ENCODE measurements around the gene CLRN3.

Gene CLRN3

GRCh38 chr10:127926455-127926854, 33.7 kb upstream of the CLRN3 start:
- H3K79me2 ChIP-seq (ENCODE audit: control insufficient read depth, insufficient read depth, low read length), result no peaks in the 10 kb centered on the region
- peak overlapping the region; percentile 17 for H3K56ac ChIP-seq (ENCODE audit: low read length)

GRCh38 chr10:127925471-127926207, 32.9 kb upstream of the CLRN3 start:
- no peak overlapping the region for H3K4me2 ChIP-seq (ENCODE audit: low read length)
- H3K36me3 ChIP-seq (ENCODE audit: control insufficient read depth, insufficient read depth, low read length), result no peaks in the 10 kb centered on the region
- H3K18ac ChIP-seq (ENCODE audit: low read length), result no peak overlapping the region
- H3K79me2 ChIP-seq (ENCODE audit: control insufficient read depth, insufficient read depth, low read length), result no peaks in the 10 kb centered on the region
- H3K9ac ChIP-seq (ENCODE audit: low read length), result no peak overlapping the region
- DNase-seq, result peak; percentile 42
- H3K56ac ChIP-seq (ENCODE audit: low read length), result no peak overlapping the region
- H2BK15ac ChIP-seq (replicated peaks; ENCODE audit: low read depth), result no peak overlapping the region
- H2AK5ac ChIP-seq (ENCODE audit: low read length), result no peak overlapping the region
- no CpG with 5 or more reads among the region's 6 CpGs for WGBS (ENCODE audit: extremely low coverage, insufficient coverage, low lambda C conversion rate)
- H4K8ac ChIP-seq (ENCODE audit: low read depth, low read length), result no peak overlapping the region
- no peak overlapping the region for H2BK120ac ChIP-seq (ENCODE audit: low read depth, low read length)
- H3K23ac ChIP-seq (ENCODE audit: low read length), result no peak overlapping the region
- no peaks in the 10 kb centered on the region for H3K79me1 ChIP-seq (ENCODE audit: low read length)
- H3K27ac ChIP-seq (ENCODE audit: low read depth, low read length), result no peak overlapping the region
- no peak overlapping the region for H3K4me3 ChIP-seq (ENCODE audit: low read length)
- H2BK5ac ChIP-seq (ENCODE audit: low read length), result no peak overlapping the region
- no peak overlapping the region for H3K4ac ChIP-seq (ENCODE audit: low read depth, low read length)
- H3K27me3 ChIP-seq (ENCODE audit: insufficient read depth, low read length, poor library complexity), result no peaks in the 10 kb centered on the region
- no peak overlapping the region for H4K5ac ChIP-seq (ENCODE audit: low read length)
- no peaks in the 10 kb centered on the region for H3K4me1 ChIP-seq (ENCODE audit: control insufficient read depth, low read depth, low read length)

More at GRCh38 chr10:127926455-127926854, 33.7 kb upstream of the CLRN3 start:
- no peak overlapping the region for H3K9ac ChIP-seq (ENCODE audit: low read length)
- no peaks in the 10 kb centered on the region for H3K4me1 ChIP-seq (ENCODE audit: control insufficient read depth, low read depth, low read length)
- no CpG with 5 or more reads among the region's 8 CpGs for WGBS (ENCODE audit: extremely low coverage, insufficient coverage, low lambda C conversion rate)
- H3K4me3 ChIP-seq (ENCODE audit: low read length), result no peak overlapping the region
- no peak overlapping the region for H4K5ac ChIP-seq (ENCODE audit: low read length)
- no peak overlapping the region for H2BK15ac ChIP-seq (replicated peaks; ENCODE audit: low read depth)
- H3K18ac ChIP-seq (ENCODE audit: low read length), result no peak overlapping the region
- H3K27me3 ChIP-seq (ENCODE audit: insufficient read depth, low read length, poor library complexity), result no peaks in the 10 kb centered on the region
- no peak overlapping the region for H2AK5ac ChIP-seq (ENCODE audit: low read length)
- H3K4me2 ChIP-seq (ENCODE audit: low read length), result no peak overlapping the region
- no peak overlapping the region for H4K8ac ChIP-seq (ENCODE audit: low read depth, low read length)
- no peak overlapping the region for H3K23ac ChIP-seq (ENCODE audit: low read length)
- no peak overlapping the region for H3K4ac ChIP-seq (ENCODE audit: low read depth, low read length)
- DNase-seq, result no peak
- no peaks in the 10 kb centered on the region for H3K36me3 ChIP-seq (ENCODE audit: control insufficient read depth, insufficient read depth, low read length)
- H2BK120ac ChIP-seq (ENCODE audit: low read depth, low read length), result no peak overlapping the region
- H2BK5ac ChIP-seq (ENCODE audit: low read length), result no peak overlapping the region
- H3K27ac ChIP-seq (ENCODE audit: low read depth, low read length), result no peak overlapping the region
- H3K79me1 ChIP-seq (ENCODE audit: low read length), result no peaks in the 10 kb centered on the region

GRCh38 chr10:127923646-127924045, 30.9 kb upstream of the CLRN3 start:
- H3K18ac ChIP-seq (ENCODE audit: low read length), result no peak overlapping the region
- no peak overlapping the region for H3K4me3 ChIP-seq (ENCODE audit: low read length)
- H3K27ac ChIP-seq (ENCODE audit: low read depth, low read length), result no peak overlapping the region
- no peak overlapping the region for H4K5ac ChIP-seq (ENCODE audit: low read length)
- H3K56ac ChIP-seq (ENCODE audit: low read length), result no peak overlapping the region
- no peaks in the 10 kb centered on the region for H3K79me2 ChIP-seq (ENCODE audit: control insufficient read depth, insufficient read depth, low read length)
- H3K79me1 ChIP-seq (ENCODE audit: low read length), result no peaks in the 10 kb centered on the region
- H2BK5ac ChIP-seq (ENCODE audit: low read length), result no peak overlapping the region
- no peak overlapping the region for H3K23ac ChIP-seq (ENCODE audit: low read length)
- H2BK120ac ChIP-seq (ENCODE audit: low read depth, low read length), result no peak overlapping the region
- no peak overlapping the region for H3K4me2 ChIP-seq (ENCODE audit: low read length)
- no peak overlapping the region for H2BK15ac ChIP-seq (replicated peaks; ENCODE audit: low read depth)
- WGBS (ENCODE audit: extremely low coverage, insufficient coverage, low lambda C conversion rate), result no CpG with 5 or more reads among the region's 1 CpG
- no peak overlapping the region for H2AK5ac ChIP-seq (ENCODE audit: low read length)
- H3K27me3 ChIP-seq (ENCODE audit: insufficient read depth, low read length, poor library complexity), result no peaks in the 10 kb centered on the region
- no peak overlapping the region for H3K9ac ChIP-seq (ENCODE audit: low read length)
- no peak overlapping the region for H3K4ac ChIP-seq (ENCODE audit: low read depth, low read length)
- peak; percentile 24 for DNase-seq
- no peaks in the 10 kb centered on the region for H3K36me3 ChIP-seq (ENCODE audit: control insufficient read depth, insufficient read depth, low read length)
- H4K8ac ChIP-seq (ENCODE audit: low read depth, low read length), result no peak overlapping the region
- no peaks in the 10 kb centered on the region for H3K4me1 ChIP-seq (ENCODE audit: control insufficient read depth, low read depth, low read length)

DNA sequence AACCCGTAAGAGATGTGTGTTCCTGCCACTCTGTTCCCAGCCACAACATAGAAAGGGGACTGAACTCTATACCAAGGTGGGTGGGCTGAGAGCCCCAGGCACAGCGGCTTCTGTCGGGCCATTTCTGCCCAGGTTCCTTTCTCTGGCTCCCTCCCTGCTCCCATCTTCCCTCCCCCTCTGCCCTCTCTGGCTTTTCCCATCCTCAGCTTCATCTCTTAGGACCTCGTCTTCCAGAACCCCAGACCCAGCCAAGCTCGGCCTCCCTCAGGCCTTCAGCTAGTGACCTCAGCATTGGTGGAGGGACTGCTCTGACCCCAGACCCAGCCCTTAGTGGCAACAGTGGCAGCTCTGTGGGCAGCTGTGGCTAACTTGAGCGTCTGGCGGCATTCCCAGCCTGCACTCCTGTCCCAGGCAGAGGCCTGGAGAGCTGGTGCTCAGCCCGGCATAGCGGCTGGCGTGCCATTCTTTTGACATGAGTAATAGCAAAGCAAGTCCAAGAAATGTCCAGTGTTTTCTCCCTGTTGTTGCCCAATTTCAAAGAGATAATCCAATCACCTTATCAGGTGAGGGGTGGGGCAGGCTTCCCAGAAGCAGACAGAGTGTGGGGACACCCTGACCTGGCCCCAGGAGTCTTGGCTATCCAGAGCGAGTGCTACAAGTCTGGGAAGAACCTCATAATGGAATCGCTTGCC, 30.1 kb upstream of the CLRN3 start:
- Histone ChIP-seq H3K27ac (ENCODE audit: low read depth, low read length) (no peak overlapping the region), H3K9ac (ENCODE audit: low read length) (no peak overlapping the region), H4K8ac (ENCODE audit: low read depth, low read length) (no peak overlapping the region), H3K79me1 (ENCODE audit: low read length) (no peaks in the 10 kb centered on the region), H3K4ac (ENCODE audit: low read depth, low read length) (no peak overlapping the region), H2BK120ac (ENCODE audit: low read depth, low read length) (no peak overlapping the region), H4K5ac (ENCODE audit: low read length) (no peak overlapping the region), H3K18ac (ENCODE audit: low read length) (no peak overlapping the region), H2BK15ac (replicated peaks; ENCODE audit: low read depth) (no peak overlapping the region), H3K79me2 (ENCODE audit: control insufficient read depth, insufficient read depth, low read length) (no peaks in the 10 kb centered on the region), H3K4me3 (ENCODE audit: low read length) (no peak overlapping the region), H3K4me2 (ENCODE audit: low read length) (no peak overlapping the region), H3K23ac (ENCODE audit: low read length) (no peak overlapping the region), H2BK5ac (ENCODE audit: low read length) (no peak overlapping the region), H3K56ac (ENCODE audit: low read length) (no peak overlapping the region), H3K27me3 (ENCODE audit: insufficient read depth, low read length, poor library complexity) (no peaks in the 10 kb centered on the region), H3K4me1 (ENCODE audit: control insufficient read depth, low read depth, low read length) (no peaks in the 10 kb centered on the region), H3K36me3 (ENCODE audit: control insufficient read depth, insufficient read depth, low read length) (no peaks in the 10 kb centered on the region), H2AK5ac (ENCODE audit: low read length) (no peak overlapping the region)
- no CpG with 5 or more reads among the region's 12 CpGs for WGBS (ENCODE audit: extremely low coverage, insufficient coverage, low lambda C conversion rate)
- DNase-seq, result no peak

DNA sequence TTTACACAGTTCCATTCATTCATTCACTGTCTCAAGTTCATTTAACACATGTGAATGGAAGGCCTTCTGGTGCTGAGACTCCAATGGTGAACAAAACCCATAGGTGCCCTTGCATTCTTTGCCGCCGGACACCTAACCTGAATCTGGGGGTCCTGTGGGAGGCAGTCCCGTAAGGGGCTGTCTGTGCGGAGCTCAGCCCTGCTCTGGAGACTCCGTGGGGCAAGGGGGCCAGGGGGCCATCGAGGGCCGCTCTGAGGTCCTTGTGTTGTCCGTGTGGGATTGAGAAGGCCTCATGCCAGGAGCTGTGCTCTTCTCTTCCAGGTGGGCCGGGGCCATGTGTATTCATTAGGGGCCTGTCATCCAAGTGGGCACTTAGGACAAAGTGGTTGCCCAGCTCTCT, 29.5 kb upstream of the CLRN3 start:
- H2BK120ac ChIP-seq (ENCODE audit: low read depth, low read length), result no peak overlapping the region
- no peak overlapping the region for H3K4me3 ChIP-seq (ENCODE audit: low read length)
- no peak overlapping the region for H2BK15ac ChIP-seq (replicated peaks; ENCODE audit: low read depth)
- no peak overlapping the region for H3K56ac ChIP-seq (ENCODE audit: low read length)
- H3K27me3 ChIP-seq (ENCODE audit: insufficient read depth, low read length, poor library complexity), result no peaks in the 10 kb centered on the region
- DNase-seq, result no peak
- no peaks in the 10 kb centered on the region for H3K79me1 ChIP-seq (ENCODE audit: low read length)
- H3K4me1 ChIP-seq (ENCODE audit: control insufficient read depth, low read depth, low read length), result no peaks in the 10 kb centered on the region
- H3K9ac ChIP-seq (ENCODE audit: low read length), result no peak overlapping the region
- no peak overlapping the region for H2BK5ac ChIP-seq (ENCODE audit: low read length)
- no peaks in the 10 kb centered on the region for H3K79me2 ChIP-seq (ENCODE audit: control insufficient read depth, insufficient read depth, low read length)
- WGBS (ENCODE audit: extremely low coverage, insufficient coverage, low lambda C conversion rate), result no CpG with 5 or more reads among the region's 9 CpGs
- H3K18ac ChIP-seq (ENCODE audit: low read length), result no peak overlapping the region
- no peak overlapping the region for H2AK5ac ChIP-seq (ENCODE audit: low read length)
- H4K5ac ChIP-seq (ENCODE audit: low read length), result no peak overlapping the region
- no peak overlapping the region for H4K8ac ChIP-seq (ENCODE audit: low read depth, low read length)
- H3K27ac ChIP-seq (ENCODE audit: low read depth, low read length), result no peak overlapping the region
- no peak overlapping the region for H3K4ac ChIP-seq (ENCODE audit: low read depth, low read length)
- no peaks in the 10 kb centered on the region for H3K36me3 ChIP-seq (ENCODE audit: control insufficient read depth, insufficient read depth, low read length)
- H3K4me2 ChIP-seq (ENCODE audit: low read length), result no peak overlapping the region
- H3K23ac ChIP-seq (ENCODE audit: low read length), result no peak overlapping the region

Data from mesendoderm (in vitro differentiated cells).